K562 (cell line): ENCODE data around the gene KLF4. TPM values are rescaled to one million over a fixed set of nuclear protein-coding genes. Genes with fewer than 3 reads are reported as not detected.

ENCODE experiments used
- ATAC-seq: fragments of 200-7000 bp; cut with Tn5 transposase; 3 replicates; pipeline ENCODE4 v1.9.1; 2020; ENCODE audit warnings: moderate library complexity
- BruUV-seq: library from RNA; stranded (reverse); fragments of 400-500 nt; replicated peaks from 2 replicates; lab custom pipeline; 2021; lab: Mats Ljungman, UMichigan
- CTCF ChIA-PET: fragments of 300-600 bp; formaldehyde crosslinking; extraction: SDS; loops from one replicate; lab custom pipeline; 2021; ENCODE audit warnings: low intra/inter-chr PET ratio; lab: Yijun Ruan, JAX
- POLR2A ChIA-PET: fragments of 300-600, 350-650 bp; sonication (Branson Sonifier 250); formaldehyde crosslinking; extraction: SDS; loops from one replicate; lab custom pipeline; 2021; ENCODE audit warnings: antibody characterized with exemption, inconsistent platforms; lab: Yijun Ruan, JAX
- DNase-seq, 4 experiments: peaks; one replicate each; pipeline versions ENCODE4 v3.0.0 to v3.0.0-alpha.2; 2011 to 2018; ENCODE audit warnings: low spot score in 3 of 4, mixed read lengths in 3 of 4; ENCODE audit errors: extremely low read depth in 1 of 4
- FAIRE-seq: peaks from 2 replicates; lab custom pipeline; 2011; peaks lifted over from hg19 to GRCh38; lab: Jason Lieb, UNC
- H2AFZ ChIP-seq: 2 replicates; pipeline ENCODE4 v1.6.0; 2011; ENCODE audit warnings: low read depth, low read length, control low read depth, inconsistent platforms
- H3K27ac ChIP-seq: fragments of 200-600 bp; 3 replicates; pipeline ENCODE4 v1.8.0; 2011; ENCODE audit warnings: low read depth, mild to moderate bottlenecking, control low read depth, inconsistent platforms, low read length, moderate library complexity, mixed read lengths; ENCODE audit errors: extremely low read depth
- H3K27me3 ChIP-seq, 2 experiments: fragments of 300-600 bp in 1 of 2; 2 replicates in 1 of 2; 3 replicates in 1 of 2; pipeline versions ENCODE4 v1.6.0 to v1.8.0; 2011; ENCODE audit warnings: inconsistent platforms in 2 of 2, low read length in 2 of 2, mild to moderate bottlenecking in 1 of 2, mixed read lengths in 1 of 2, moderate library complexity in 1 of 2; ENCODE audit not compliant: control insufficient read depth in 2 of 2, insufficient read depth in 2 of 2
- H3K36me3 ChIP-seq: fragments of 300-600 bp; 3 replicates; pipeline ENCODE4 v1.8.0; 2011; ENCODE audit warnings: mild to moderate bottlenecking, low read length, inconsistent platforms; ENCODE audit not compliant: control insufficient read depth, insufficient read depth
- H3K4me1 ChIP-seq, 2 experiments: fragments of 200-600 bp in 1 of 2; replicated peaks in 1 of 2; 2 replicates in 1 of 2; 3 replicates in 1 of 2; pipeline versions ENCODE4 v1.5.1 to v1.8.0; 2011; ENCODE audit warnings: inconsistent platforms in 2 of 2, low read length in 2 of 2, mild to moderate bottlenecking in 1 of 2, mixed read lengths in 1 of 2, moderate library complexity in 1 of 2; ENCODE audit not compliant: control insufficient read depth in 2 of 2, insufficient read depth in 2 of 2
- H3K4me2 ChIP-seq: 2 replicates; pipeline ENCODE4 v1.6.1; 2011; ENCODE audit warnings: low read length, control low read depth, inconsistent platforms, mixed read lengths; ENCODE audit not compliant: insufficient read depth
- H3K4me3 ChIP-seq: fragments of 200-600 bp; sonication (generic), shearing (Covaris generic); 2 replicates; pipeline ENCODE4 v1.5.1; 2016; ENCODE audit warnings: control low read depth, inconsistent platforms
- H3K79me2 ChIP-seq: fragments of 200-600 bp; 3 replicates; pipeline ENCODE4 v1.8.0; 2011; ENCODE audit warnings: low read length, inconsistent platforms; ENCODE audit not compliant: control insufficient read depth, insufficient read depth
- H3K9ac ChIP-seq, 2 experiments: 2 replicates each; pipeline versions ENCODE4 v1.6.0 to v1.6.1; 2011; ENCODE audit warnings: low read depth in 2 of 2, low read length in 2 of 2, control low read depth in 1 of 2, inconsistent platforms in 1 of 2, mild to moderate bottlenecking in 1 of 2, mixed read lengths in 1 of 2; ENCODE audit not compliant: insufficient read depth in 1 of 2
- H3K9me1 ChIP-seq: one replicate; pipeline ENCODE4 v1.6.0; 2011; ENCODE audit warnings: inconsistent platforms, mild to moderate bottlenecking, low read length, moderate library complexity; ENCODE audit not compliant: control insufficient read depth, insufficient read depth
- H3K9me3 ChIP-seq: replicated peaks from 2 replicates; pipeline ENCODE4 v1.5.1; 2011; ENCODE audit warnings: low read depth, low read length, inconsistent platforms; ENCODE audit not compliant: control insufficient read depth, insufficient read depth
- H4K20me1 ChIP-seq: replicated peaks from 2 replicates; pipeline ENCODE4 v1.6.1; 2011; ENCODE audit warnings: low read length, inconsistent platforms, mixed read lengths; ENCODE audit not compliant: control insufficient read depth, insufficient read depth
- AFF1 ChIP-seq, 2 experiments: fragments of 450-650 bp; IDR thresholded peaks; 2 replicates each; pipeline ENCODE4 v1.6.1; 2018; ENCODE audit warnings: mild to moderate bottlenecking in 2 of 2, low read depth in 1 of 2; ENCODE audit not compliant: partially characterized antibody in 2 of 2
- CBFB ChIP-seq: sonication (generic); formaldehyde crosslinking; IDR thresholded peaks from 2 replicates; pipeline ENCODE4 v1.4.0; 2020; ENCODE audit warnings: mild to moderate bottlenecking, missing genetic modification reagents
- CTBP1 ChIP-seq: fragments of 450-650 bp; IDR thresholded peaks from 2 replicates; pipeline ENCODE4 v1.6.1; 2016; ENCODE audit warnings: borderline replicate concordance
- EZH2 ChIP-seq: IDR thresholded peaks from 2 replicates; pipeline ENCODE4 v1.6.1; 2012; ENCODE audit warnings: low read depth, mild to moderate bottlenecking, inconsistent platforms, low read length, borderline replicate concordance
- HDAC8 ChIP-seq: fragments of 450-650 bp; IDR thresholded peaks from 2 replicates; pipeline ENCODE4 v1.6.1; 2016; ENCODE audit warnings: mild to moderate bottlenecking, missing genetic modification characterization, moderate library complexity, missing compliant biosample characterization
- HIVEP1 ChIP-seq: fragments of 250-450 bp; sonication (Bioruptor Pico); IDR thresholded peaks from 2 replicates; pipeline ENCODE4 v1.4.0; 2020; ENCODE audit warnings: mild to moderate bottlenecking
- ID3 ChIP-seq, 2 experiments: fragments of 250-450 bp in 1 of 2; fragments of 450-650 bp in 1 of 2; sonication (Bioruptor Pico) in 1 of 2; IDR thresholded peaks; 2 replicates each; pipeline versions ENCODE4 v1.6.1 to v1.8.0; 2016 to 2021; ENCODE audit warnings: mild to moderate bottlenecking in 2 of 2, moderate library complexity in 2 of 2, missing compliant biosample characterization in 1 of 2, missing genetic modification characterization in 1 of 2
- SIN3B ChIP-seq: fragments of 450-650 bp; IDR thresholded peaks from 2 replicates; pipeline ENCODE4 v1.6.1; 2017; ENCODE audit warnings: low read depth, mild to moderate bottlenecking, moderate library complexity
- ZKSCAN1 ChIP-seq: fragments of 150-350 bp; IDR thresholded peaks from 2 replicates; pipeline ENCODE4 v1.6.1; 2016; ENCODE audit warnings: low read depth, low read length
- WGBS: fragments of 100-300 bp; shearing (Covaris generic); methylation state at CpG from one replicate; pipeline ENCODE4 v1.1.6; 2016; ENCODE audit warnings: low coverage, mixed read lengths; ENCODE audit not compliant: insufficient coverage; ENCODE audit errors: missing lambda C conversion rate; 5-methylcytosine and 5-hydroxymethylcytosine counted together
- in situ Hi-C: fragments of 300-500 bp; cut with MboI; formaldehyde crosslinking; loops from 4 replicates; pipeline ENCODE4 v1.15.0; 2018; ENCODE audit warnings: inconsistent platforms, mixed read lengths
- intact Hi-C: fragments of 100-400 bp; cut with micrococcal nuclease; formaldehyde crosslinking; loops from 2 replicates; pipeline ENCODE4 v1.14.2; 2022
- polyA plus RNA-seq, 8 experiments: library from polyadenylated mRNA; depleted of rRNA in 4 of 8; stranded (reverse) in 5 of 8; unstranded in 3 of 8; fragments of >200 nt; fragmentation: Nextera tagmentation in 2 of 8; fragmentation: Illumina TruSeq in 1 of 8; extraction: Ambion mirVana in 2 of 8; extraction: Trizol in 1 of 8; gene quantifications; 2 replicates each; pipeline versions ENCODE4 v1.2.1 to v1.2.3, GENCODE V29; 2011 to 2014; ENCODE audit warnings: inconsistent platforms in 1 of 8, missing spikeins in 1 of 8
- total RNA-seq, 7 experiments: library from RNA; depleted of rRNA in 6 of 7; stranded (reverse); fragments of >200 nt in 6 of 7; fragmentation: Illumina TruSeq in 2 of 7; extraction: Trizol in 2 of 7; gene quantifications; 2 replicates each; pipeline versions ENCODE4 v1.2.1 to v1.2.3, GENCODE V29; 2011 to 2021; ENCODE audit warnings: low replicate concordance in 1 of 7

Gene KLF4
- total and polyA plus RNA-seq, 9 of the 15 experiments (the other 6 are each of a cell fraction or from before 2014, with no cell fraction given), result 0.04 to 0.95 (median 0.22) TPM

- DNase-seq (no peak), ATAC-seq (no peak), FAIRE-seq (no peak)
- Histone ChIP-seq H3K9ac (no peak overlapping the region), H3K9me1 (no peaks in the 10 kb centered on the region), H3K79me2 (no peaks in the 10 kb centered on the region), H2AFZ (no peak overlapping the region), H3K27ac (no peak overlapping the region), H3K4me2 (no peak overlapping the region), H3K4me1 (no peaks in the 10 kb centered on the region), H3K4me3 (no peak overlapping the region), H3K9me3 (no peaks in the 10 kb centered on the region), H4K20me1 (no peaks in the 10 kb centered on the region; the same call in 1 of the 2 replicates), H3K27me3 (peaks cover 3 to 23% of the 10 kb centered on the region in 2 experiments; a peak in 4 of 5 replicates), H3K36me3 (no peaks in the 10 kb centered on the region)
- in situ Hi-C loops (no loop called here), intact Hi-C loops (no loop called here)
- 0% methylated on average over 1 of the region's 1 CpG for WGBS
- no TSS peak for BruUV-seq
- ChIA-PET CTCF (no interaction called here), POLR2A (no interaction called here)
- TF ChIP-seq HIVEP1 (CRISPR knock-in tag), result no peak
- no peak for TF ChIP-seq AFF1 (IDR thresholded peaks at IDR 0.05; ENCODE audit: low read depth in 1 of 2, partially characterized antibody in 2 of 2)
- no peak for TF ChIP-seq HDAC8
- no peak for TF ChIP-seq CBFB
- no peak for TF ChIP-seq ID3 (CRISPR knock-in tag; IDR thresholded peaks at IDR 0.05)
- TF ChIP-seq ID3 (tag; IDR thresholded peaks at IDR 0.05), result no peak
- TF ChIP-seq CTBP1, result no peak
- TF ChIP-seq ZKSCAN1, result no peak
- no peak for TF ChIP-seq SIN3B
- no peak for TF ChIP-seq EZH2
Observed at GRCh38 chr9:107443786-107444185, 45.8 kb downstream of the KLF4 start.
